IMR-90 (cell line): ENCODE data around the gene TTC28.

Source experiments
- CHD1 ChIP-seq: IDR thresholded peaks from 2 replicates; pipeline ENCODE4 v1.6.1; 2012; ENCODE audit warnings: low read depth, low read length, improper control_type of control experiment
- POLR2A ChIP-seq: IDR thresholded peaks from 2 replicates; pipeline ENCODE4 v1.6.1; 2012; ENCODE audit warnings: mild to moderate bottlenecking, low read depth, low read length
- SMC3 ChIP-seq: fragments of 150-350 bp; IDR thresholded peaks from 2 replicates; pipeline ENCODE4 v1.6.1; 2016; ENCODE audit warnings: low read depth, mild to moderate bottlenecking, antibody characterized with exemption, low read length, moderate library complexity
- TF ChIP-seq, protein P1 (sequence below): conservative IDR thresholded peaks from 2 replicates; pipeline ENCODE4 v1.5.1; 2012; ENCODE audit warnings: mild to moderate bottlenecking, low read depth, low read length, improper control_type of control experiment
- TF ChIP-seq, protein P2 (sequence below): fragments of 150-350 bp; IDR thresholded peaks from 2 replicates; pipeline ENCODE4 v1.6.1; 2017; ENCODE audit warnings: mild to moderate bottlenecking, antibody characterized with exemption, low read length, low read depth

DNA sequence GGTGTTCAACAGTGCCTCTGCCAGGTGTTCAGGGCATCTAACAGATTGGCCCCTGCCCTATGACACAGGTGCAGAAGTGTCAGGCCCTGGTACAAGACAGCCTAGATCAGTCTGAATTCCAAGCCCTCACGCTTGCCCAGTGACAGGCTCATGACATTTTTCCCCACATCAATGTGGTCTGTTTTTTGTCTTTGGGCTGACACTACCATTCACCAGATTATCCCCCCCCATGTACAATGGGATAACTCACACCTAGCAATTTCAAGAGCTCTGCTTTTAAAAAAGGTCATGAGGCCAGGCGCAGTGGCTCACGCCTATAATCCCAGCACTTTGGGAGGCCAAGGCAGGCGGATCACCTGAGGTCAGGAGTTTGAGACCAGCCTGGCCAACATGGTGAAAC is 605.1 kb downstream of the TTC28 start:
- no peak for TF ChIP-seq CHD1
- no peak for TF ChIP-seq POLR2A
- TF ChIP-seq, protein P1, sequence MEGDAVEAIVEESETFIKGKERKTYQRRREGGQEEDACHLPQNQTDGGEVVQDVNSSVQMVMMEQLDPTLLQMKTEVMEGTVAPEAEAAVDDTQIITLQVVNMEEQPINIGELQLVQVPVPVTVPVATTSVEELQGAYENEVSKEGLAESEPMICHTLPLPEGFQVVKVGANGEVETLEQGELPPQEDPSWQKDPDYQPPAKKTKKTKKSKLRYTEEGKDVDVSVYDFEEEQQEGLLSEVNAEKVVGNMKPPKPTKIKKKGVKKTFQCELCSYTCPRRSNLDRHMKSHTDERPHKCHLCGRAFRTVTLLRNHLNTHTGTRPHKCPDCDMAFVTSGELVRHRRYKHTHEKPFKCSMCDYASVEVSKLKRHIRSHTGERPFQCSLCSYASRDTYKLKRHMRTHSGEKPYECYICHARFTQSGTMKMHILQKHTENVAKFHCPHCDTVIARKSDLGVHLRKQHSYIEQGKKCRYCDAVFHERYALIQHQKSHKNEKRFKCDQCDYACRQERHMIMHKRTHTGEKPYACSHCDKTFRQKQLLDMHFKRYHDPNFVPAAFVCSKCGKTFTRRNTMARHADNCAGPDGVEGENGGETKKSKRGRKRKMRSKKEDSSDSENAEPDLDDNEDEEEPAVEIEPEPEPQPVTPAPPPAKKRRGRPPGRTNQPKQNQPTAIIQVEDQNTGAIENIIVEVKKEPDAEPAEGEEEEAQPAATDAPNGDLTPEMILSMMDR: no peak
- no peak for TF ChIP-seq SMC3
- TF ChIP-seq, protein P2, sequence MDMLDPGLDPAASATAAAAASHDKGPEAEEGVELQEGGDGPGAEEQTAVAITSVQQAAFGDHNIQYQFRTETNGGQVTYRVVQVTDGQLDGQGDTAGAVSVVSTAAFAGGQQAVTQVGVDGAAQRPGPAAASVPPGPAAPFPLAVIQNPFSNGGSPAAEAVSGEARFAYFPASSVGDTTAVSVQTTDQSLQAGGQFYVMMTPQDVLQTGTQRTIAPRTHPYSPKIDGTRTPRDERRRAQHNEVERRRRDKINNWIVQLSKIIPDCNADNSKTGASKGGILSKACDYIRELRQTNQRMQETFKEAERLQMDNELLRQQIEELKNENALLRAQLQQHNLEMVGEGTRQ: no peak
